HG02938 (cell line): Measurements from ENCODE around the gene MRPL21.
A peak's percentile ranks its signal among the peaks of the same experiment; 100 is the strongest.
"Not testable (repeated sequence)": the region's sequence is repeated elsewhere in the genome, so short reads cannot be mapped to it uniquely, and the experiment has no call there.

Experiments used
- ATAC-seq: cut with Tn5 transposase; IDR thresholded peaks from one replicate; pipeline ENCODE4 v1.9.1; 2021; ENCODE audit warnings: mild to moderate bottlenecking, moderate library complexity; ENCODE audit not compliant: unreplicated experiment

MRPL21 gene

GRCh38 chr11:68914761-68915160, 11.1 kb upstream of the MRPL21 start:
- ATAC-seq: no peak

- no peak for ATAC-seq
Observed at GRCh38 chr11:68913188-68913587, 9.6 kb upstream of the MRPL21 start.

GRCh38 chr11:68912254-68912653, 8.6 kb upstream of the MRPL21 start:
- ATAC-seq: no peak

- no peak for ATAC-seq
Observed at GRCh38 chr11:68911731-68912130, 8.1 kb upstream of the MRPL21 start.

GRCh38 chr11:68910965-68911364, 7.3 kb upstream of the MRPL21 start:
- ATAC-seq: no peak

- no peak for ATAC-seq
Observed at GRCh38 chr11:68908273-68908672, 4.6 kb upstream of the MRPL21 start.

GRCh38 chr11:68905421-68906360, 2.1 kb upstream of the MRPL21 start:
- no peak for ATAC-seq

GRCh38 chr11:68904248-68904847, 716 bp upstream of the MRPL21 start:
- ATAC-seq: peak; percentile 29

GRCh38 chr11:68900835-68901381, 2.7 kb downstream of the MRPL21 start:
- ATAC-seq: no peak

- ATAC-seq: no peak
Observed at GRCh38 chr11:68897441-68897840, 6.2 kb downstream of the MRPL21 start.

GRCh38 chr11:68896171-68896959, 7.3 kb downstream of the MRPL21 start:
- no peak for ATAC-seq

GRCh38 chr11:68893282-68893681, 10.3 kb downstream of the MRPL21 start:
- ATAC-seq: no peak

- ATAC-seq: no peak
Observed at GRCh38 chr11:68892576-68892975, 11.1 kb downstream of the MRPL21 start.

GRCh38 chr11:68891351-68891948, 12.2 kb downstream of the MRPL21 start:
- no peak for ATAC-seq

GRCh38 chr11:68890490-68891231, 13.0 kb downstream of the MRPL21 start:
- no peak for ATAC-seq

- ATAC-seq: no peak
Observed at GRCh38 chr11:68889948-68890446, 13.6 kb downstream of the MRPL21 start.

GRCh38 chr11:68884827-68885226, 18.8 kb downstream of the MRPL21 start:
- ATAC-seq: not testable (repeated sequence)

- no peak for ATAC-seq
Observed at GRCh38 chr11:68882391-68882790, 21.2 kb downstream of the MRPL21 start.

GRCh38 chr11:68881320-68881719, 22.3 kb downstream of the MRPL21 start:
- ATAC-seq: no peak

- no peak for ATAC-seq
Observed at GRCh38 chr11:68880851-68881250, 22.8 kb downstream of the MRPL21 start.
